Measurements from ENCODE around the gene FBXL17.

FBXL17 gene

GRCh38 chr5:108093186-108093585, 288.7 kb downstream of the FBXL17 start:
- Histone ChIP-seq H4K20me1 (ENCODE audit: low read depth, low read length) (no peaks in the 10 kb centered on the region), H3K9me2 (replicated peaks; ENCODE audit: insufficient read depth, low read length) (no peaks in the 10 kb centered on the region)

GRCh38 chr5:108090946-108091345, 291.0 kb downstream of the FBXL17 start:
- H3K9ac ChIP-seq (ENCODE audit: low read length), result no peak overlapping the region
- no peaks in the 10 kb centered on the region for H3F3A ChIP-seq (ENCODE audit: insufficient read depth)
- H3K9me3 ChIP-seq (ENCODE audit: insufficient read depth, low read length), result no peaks in the 10 kb centered on the region
- no peaks in the 10 kb centered on the region for H4K20me1 ChIP-seq (ENCODE audit: low read depth, low read length)
- no peaks in the 10 kb centered on the region for H3K9me2 ChIP-seq (replicated peaks; ENCODE audit: insufficient read depth, low read length)
- H3K27me3 ChIP-seq (ENCODE audit: low read length), result no peaks in the 10 kb centered on the region
- H3K4me3 ChIP-seq (ENCODE audit: insufficient read depth, low read length, poor library complexity, severe bottlenecking), result no peak overlapping the region
- TF ChIP-seq, protein P1, sequence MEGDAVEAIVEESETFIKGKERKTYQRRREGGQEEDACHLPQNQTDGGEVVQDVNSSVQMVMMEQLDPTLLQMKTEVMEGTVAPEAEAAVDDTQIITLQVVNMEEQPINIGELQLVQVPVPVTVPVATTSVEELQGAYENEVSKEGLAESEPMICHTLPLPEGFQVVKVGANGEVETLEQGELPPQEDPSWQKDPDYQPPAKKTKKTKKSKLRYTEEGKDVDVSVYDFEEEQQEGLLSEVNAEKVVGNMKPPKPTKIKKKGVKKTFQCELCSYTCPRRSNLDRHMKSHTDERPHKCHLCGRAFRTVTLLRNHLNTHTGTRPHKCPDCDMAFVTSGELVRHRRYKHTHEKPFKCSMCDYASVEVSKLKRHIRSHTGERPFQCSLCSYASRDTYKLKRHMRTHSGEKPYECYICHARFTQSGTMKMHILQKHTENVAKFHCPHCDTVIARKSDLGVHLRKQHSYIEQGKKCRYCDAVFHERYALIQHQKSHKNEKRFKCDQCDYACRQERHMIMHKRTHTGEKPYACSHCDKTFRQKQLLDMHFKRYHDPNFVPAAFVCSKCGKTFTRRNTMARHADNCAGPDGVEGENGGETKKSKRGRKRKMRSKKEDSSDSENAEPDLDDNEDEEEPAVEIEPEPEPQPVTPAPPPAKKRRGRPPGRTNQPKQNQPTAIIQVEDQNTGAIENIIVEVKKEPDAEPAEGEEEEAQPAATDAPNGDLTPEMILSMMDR (IDR thresholded peaks at IDR 0.05; ENCODE audit: insufficient read depth, low read length, poor library complexity, severe bottlenecking), result no peak
- no peak for TF ChIP-seq EZH2phosphoT487 (conservative IDR thresholded peaks at IDR 0.05; ENCODE audit: low read length)
- no peak overlapping the region for H3K27ac ChIP-seq (ENCODE audit: low read depth, low read length)
- H2AFZ ChIP-seq (ENCODE audit: low read depth, low read length, severe bottlenecking), result no peak overlapping the region
- H3K4me2 ChIP-seq (ENCODE audit: low read depth, low read length, poor library complexity, severe bottlenecking), result no peak overlapping the region
- no peaks in the 10 kb centered on the region for H3K36me3 ChIP-seq (ENCODE audit: low read length)
- H3K79me2 ChIP-seq (ENCODE audit: insufficient read depth, low read length), result no peaks in the 10 kb centered on the region

More at GRCh38 chr5:108093186-108093585, 288.7 kb downstream of the FBXL17 start:
- no peaks in the 10 kb centered on the region for H3K36me3 ChIP-seq (ENCODE audit: low read length)
- no peaks in the 10 kb centered on the region for H3K9me3 ChIP-seq (ENCODE audit: insufficient read depth, low read length)
- no peak overlapping the region for H3K9ac ChIP-seq (ENCODE audit: low read length)
- no peak overlapping the region for H2AFZ ChIP-seq (ENCODE audit: low read depth, low read length, severe bottlenecking)
- H3K4me2 ChIP-seq (ENCODE audit: low read depth, low read length, poor library complexity, severe bottlenecking), result no peak overlapping the region
- no peaks in the 10 kb centered on the region for H3F3A ChIP-seq (ENCODE audit: insufficient read depth)
- no peak overlapping the region for H3K27ac ChIP-seq (ENCODE audit: low read depth, low read length)
- no peak overlapping the region for H3K4me3 ChIP-seq (ENCODE audit: insufficient read depth, low read length, poor library complexity, severe bottlenecking)
- H3K27me3 ChIP-seq (ENCODE audit: low read length), result no peaks in the 10 kb centered on the region
- H3K79me2 ChIP-seq (ENCODE audit: insufficient read depth, low read length), result no peaks in the 10 kb centered on the region
- no peak for TF ChIP-seq EZH2phosphoT487 (conservative IDR thresholded peaks at IDR 0.05; ENCODE audit: low read length)
- TF ChIP-seq, protein P1 (IDR thresholded peaks at IDR 0.05; ENCODE audit: insufficient read depth, low read length, poor library complexity, severe bottlenecking), result peak; percentile 44

DNA sequence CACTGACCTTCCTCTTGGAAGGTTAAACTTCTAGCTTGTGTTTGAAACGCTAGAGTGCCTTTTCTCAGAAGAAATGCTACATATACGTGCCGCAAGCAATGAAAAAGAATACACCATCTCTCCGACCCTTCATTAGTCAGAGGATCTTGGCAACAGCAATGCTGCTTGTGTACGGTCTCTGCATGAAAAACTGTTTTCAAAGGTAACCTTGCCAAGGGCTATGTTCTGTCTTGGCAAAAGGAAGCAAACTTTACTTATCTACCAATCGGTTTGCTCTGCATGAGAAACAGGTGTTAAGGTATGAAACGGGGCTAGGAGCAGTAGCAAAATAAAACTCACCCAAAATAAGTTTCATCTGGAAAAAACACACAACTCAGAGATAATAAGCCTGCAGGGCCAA, 297.8 kb downstream of the FBXL17 start:
- TF ChIP-seq EZH2phosphoT487 (conservative IDR thresholded peaks at IDR 0.05; ENCODE audit: low read length), result no peak
- TF ChIP-seq, protein P1 (IDR thresholded peaks at IDR 0.05; ENCODE audit: insufficient read depth, low read length, poor library complexity, severe bottlenecking), result no peak
- no peak overlapping the region for H2AFZ ChIP-seq (ENCODE audit: low read depth, low read length, severe bottlenecking)
- H3K9me3 ChIP-seq (ENCODE audit: insufficient read depth, low read length), result no peaks in the 10 kb centered on the region
- no peak overlapping the region for H3K4me2 ChIP-seq (ENCODE audit: low read depth, low read length, poor library complexity, severe bottlenecking)
- no peaks in the 10 kb centered on the region for H4K20me1 ChIP-seq (ENCODE audit: low read depth, low read length)
- H3K4me3 ChIP-seq (ENCODE audit: insufficient read depth, low read length, poor library complexity, severe bottlenecking), result no peak overlapping the region
- H3K9me2 ChIP-seq (replicated peaks; ENCODE audit: insufficient read depth, low read length), result no peaks in the 10 kb centered on the region
- no peaks in the 10 kb centered on the region for H3K79me2 ChIP-seq (ENCODE audit: insufficient read depth, low read length)
- no peak overlapping the region for H3K27ac ChIP-seq (ENCODE audit: low read depth, low read length)
- no peak overlapping the region for H3K9ac ChIP-seq (ENCODE audit: low read length)
- H3K27me3 ChIP-seq (ENCODE audit: low read length), result no peaks in the 10 kb centered on the region
- H3K36me3 ChIP-seq (ENCODE audit: low read length), result no peaks in the 10 kb centered on the region
- H3F3A ChIP-seq (ENCODE audit: insufficient read depth), result no peaks in the 10 kb centered on the region

Measured in SU-DHL-6 (cell line).